Gastroesophageal sphincter (tissue), 3 donors: ENCODE results near the gene RAB18.

Experiments
- CTCF ChIP-seq, 4 experiments: fragments of 200-600 bp in 2 of 4; fragments of 450-650 bp in 2 of 4; sonication (generic) in 1 of 4; IDR thresholded peaks; one replicate each; pipeline ENCODE4 v1.5.1; 2017 to 2019; ENCODE audit warnings: antibody characterized with exemption in 4 of 4, mild to moderate bottlenecking in 2 of 4, moderate library complexity in 2 of 4
- EP300 ChIP-seq: sonication (generic); formaldehyde crosslinking; IDR thresholded peaks from one replicate; pipeline ENCODE4 v1.6.1; 2017; ENCODE audit warnings: antibody characterized with exemption, mild to moderate bottlenecking
- POLR2A ChIP-seq, 2 donors: fragments of 450-650 bp; IDR thresholded peaks; one replicate each; pipeline ENCODE4 v1.6.1; 2017; ENCODE audit warnings: antibody characterized with exemption in 2 of 2, mild to moderate bottlenecking in 2 of 2, moderate library complexity in 1 of 2
- POLR2AphosphoS5 ChIP-seq: sonication (generic); formaldehyde crosslinking; IDR thresholded peaks from one replicate; pipeline ENCODE4 v1.6.1; 2017; ENCODE audit warnings: antibody characterized with exemption

GRCh38 chr10:27481486-27481885 lies 22.6 kb upstream of the RAB18 start:
- TF ChIP-seq CTCF (IDR thresholded peaks at IDR 0.05) (no peak), POLR2AphosphoS5 (no peak), EP300 (no peak), POLR2A (IDR thresholded peaks at IDR 0.05) (no peak)
